Measurements from ENCODE around the gene ARHGAP45. TPM values are rescaled to one million over a fixed set of nuclear protein-coding genes. Genes with fewer than 3 reads are reported as not detected.

The ARHGAP45 gene
- total RNA-seq, 3 donors from 2014 or later (not counting 1 experiment from before 2014, with no cell fraction given), result 535 to 601 (median 560) TPM

GRCh38 chr19:1091544-1092175, 24.7 kb downstream of the ARHGAP45 start:
- TF ChIP-seq CTCF (IDR thresholded peaks at IDR 0.05), result no peak
- H3K27me3 Mint-ChIP-seq (ENCODE audit: low read depth in 2 of 2), result no peaks in the 10 kb centered on the region
- intact Hi-C loops (cut with micrococcal nuclease), result loop anchor here (2.0 kb wide), 1 partner anchor 15 kb away; no protein-coding TSS in a partner anchor
- no peak for ATAC-seq
- Histone ChIP-seq H3K4me1 (ENCODE audit: control insufficient read depth, insufficient read depth, low read length) (peaks cover 58% of the 10 kb centered on the region), H3K36me3 (ENCODE audit: control insufficient read depth, insufficient read depth, low read length) (peaks cover 38% of the 10 kb centered on the region), H3K4me3 (ENCODE audit: low read length) (no peak overlapping the region), H3K9me3 (ENCODE audit: control insufficient read depth, insufficient read depth, low read length) (no peaks in the 10 kb centered on the region), H3K27me3 (ENCODE audit: control insufficient read depth, insufficient read depth, low read length) (no peaks in the 10 kb centered on the region), H3K27ac (ENCODE audit: low read length) (no peak overlapping the region)
- H3K4me3 Mint-ChIP-seq, result no peak overlapping the region
- no peak for DNase-seq
- no peaks in the 10 kb centered on the region for H3K9me3 Mint-ChIP-seq
- H3K4me1 Mint-ChIP-seq, result peaks cover 21 to 47% of the 10 kb centered on the region in 2 donors
- WGBS (ENCODE audit: insufficient coverage), result 89% methylated on average over 27 of the region's 27 CpGs
- H3K27ac Mint-ChIP-seq, result no peak overlapping the region
- H3K36me3 Mint-ChIP-seq, result no peaks in the 10 kb centered on the region

- Histone ChIP-seq H3K4me1 (ENCODE audit: control insufficient read depth, insufficient read depth, low read length) (peaks cover 42% of the 10 kb centered on the region), H3K9me3 (ENCODE audit: control insufficient read depth, insufficient read depth, low read length) (no peaks in the 10 kb centered on the region), H3K27ac (ENCODE audit: low read length) (no peak overlapping the region), H3K27me3 (ENCODE audit: control insufficient read depth, insufficient read depth, low read length) (no peaks in the 10 kb centered on the region), H3K4me3 (ENCODE audit: low read length) (no peak overlapping the region), H3K36me3 (ENCODE audit: control insufficient read depth, insufficient read depth, low read length) (peaks cover 28% of the 10 kb centered on the region)
- no peak for DNase-seq
- Mint-ChIP-seq H3K27ac (peak overlapping the region in 1 of 2 donors; percentile 64), H3K9me3 (no peaks in the 10 kb centered on the region), H3K4me3 (peak overlapping the region; percentile 93), H3K27me3 (ENCODE audit: low read depth in 2 of 2) (no peaks in the 10 kb centered on the region), H3K4me1 (peaks cover 11 to 43% of the 10 kb centered on the region in 2 donors), H3K36me3 (no peaks in the 10 kb centered on the region)
- 97% methylated on average over 14 of the region's 15 CpGs for WGBS (ENCODE audit: insufficient coverage)
- TF ChIP-seq CTCF (IDR thresholded peaks at IDR 0.05), result no peak
- ATAC-seq, result no peak
- intact Hi-C loops (cut with micrococcal nuclease), result loop anchor here (2.0 kb wide), 1 partner anchor 17 kb away; no protein-coding TSS in a partner anchor
Observed at GRCh38 chr19:1093330-1093729, 26.4 kb downstream of the ARHGAP45 start.

- Histone ChIP-seq H3K9me3 (ENCODE audit: control insufficient read depth, insufficient read depth, low read length) (no peaks in the 10 kb centered on the region), H3K4me3 (ENCODE audit: low read length) (peak overlapping the region; percentile 94), H3K4me1 (ENCODE audit: control insufficient read depth, insufficient read depth, low read length) (peaks cover 39% of the 10 kb centered on the region), H3K36me3 (ENCODE audit: control insufficient read depth, insufficient read depth, low read length) (peaks cover 25% of the 10 kb centered on the region), H3K27ac (ENCODE audit: low read length) (no peak overlapping the region), H3K27me3 (ENCODE audit: control insufficient read depth, insufficient read depth, low read length) (no peaks in the 10 kb centered on the region)
- no peak for TF ChIP-seq CTCF (IDR thresholded peaks at IDR 0.05)
- Mint-ChIP-seq H3K36me3 (no peaks in the 10 kb centered on the region), H3K4me1 (peaks cover 8 to 45% of the 10 kb centered on the region in 2 donors), H3K27me3 (ENCODE audit: low read depth in 2 of 2) (no peaks in the 10 kb centered on the region), H3K27ac (peak overlapping the region; percentile 64 to 93), H3K4me3 (peak overlapping the region; percentile 93), H3K9me3 (no peaks in the 10 kb centered on the region)
- WGBS (ENCODE audit: insufficient coverage), result 82% methylated on average over 32 of the region's 32 CpGs
- DNase-seq (no peak), ATAC-seq (no peak)
- intact Hi-C loops (cut with micrococcal nuclease), result loop anchor here (2.0 kb wide), 1 partner anchor 17 kb away; no protein-coding TSS in a partner anchor
Observed at GRCh38 chr19:1093811-1094553, 27.0 kb downstream of the ARHGAP45 start.
